K562 (cell line): Measurements from ENCODE around the gene UBE2S. TPM values are rescaled to one million over a fixed set of nuclear protein-coding genes. Genes with fewer than 3 reads are reported as not detected.

Experiments used
- ATAC-seq: fragments of 200-7000 bp; cut with Tn5 transposase; 3 replicates; pipeline ENCODE4 v1.9.1; 2020; ENCODE audit warnings: moderate library complexity
- BruUV-seq: library from RNA; stranded (reverse); fragments of 400-500 nt; replicated peaks from 2 replicates; lab custom pipeline; 2021; lab: Mats Ljungman, UMichigan
- CTCF ChIA-PET: fragments of 300-600 bp; formaldehyde crosslinking; extraction: SDS; loops from one replicate; lab custom pipeline; 2021; ENCODE audit warnings: low intra/inter-chr PET ratio; lab: Yijun Ruan, JAX
- POLR2A ChIA-PET: fragments of 300-600, 350-650 bp; sonication (Branson Sonifier 250); formaldehyde crosslinking; extraction: SDS; loops from one replicate; lab custom pipeline; 2021; ENCODE audit warnings: antibody characterized with exemption, inconsistent platforms; lab: Yijun Ruan, JAX
- DNase-seq, 4 experiments: peaks; one replicate each; pipeline versions ENCODE4 v3.0.0 to v3.0.0-alpha.2; 2011 to 2018; ENCODE audit warnings: low spot score in 3 of 4, mixed read lengths in 3 of 4; ENCODE audit errors: extremely low read depth in 1 of 4
- FAIRE-seq: peaks from 2 replicates; lab custom pipeline; 2011; peaks lifted over from hg19 to GRCh38; lab: Jason Lieb, UNC
- H2AFZ ChIP-seq: 2 replicates; pipeline ENCODE4 v1.6.0; 2011; ENCODE audit warnings: low read depth, low read length, control low read depth, inconsistent platforms
- H3K27ac ChIP-seq: fragments of 200-600 bp; 3 replicates; pipeline ENCODE4 v1.8.0; 2011; ENCODE audit warnings: low read depth, mild to moderate bottlenecking, control low read depth, inconsistent platforms, low read length, moderate library complexity, mixed read lengths; ENCODE audit errors: extremely low read depth
- H3K27me3 ChIP-seq, 2 experiments: fragments of 300-600 bp in 1 of 2; 2 replicates in 1 of 2; 3 replicates in 1 of 2; pipeline versions ENCODE4 v1.6.0 to v1.8.0; 2011; ENCODE audit warnings: inconsistent platforms in 2 of 2, low read length in 2 of 2, mild to moderate bottlenecking in 1 of 2, mixed read lengths in 1 of 2, moderate library complexity in 1 of 2; ENCODE audit not compliant: control insufficient read depth in 2 of 2, insufficient read depth in 2 of 2
- H3K36me3 ChIP-seq: fragments of 300-600 bp; 3 replicates; pipeline ENCODE4 v1.8.0; 2011; ENCODE audit warnings: mild to moderate bottlenecking, low read length, inconsistent platforms; ENCODE audit not compliant: control insufficient read depth, insufficient read depth
- H3K4me1 ChIP-seq, 2 experiments: fragments of 200-600 bp in 1 of 2; replicated peaks in 1 of 2; 2 replicates in 1 of 2; 3 replicates in 1 of 2; pipeline versions ENCODE4 v1.5.1 to v1.8.0; 2011; ENCODE audit warnings: inconsistent platforms in 2 of 2, low read length in 2 of 2, mild to moderate bottlenecking in 1 of 2, mixed read lengths in 1 of 2, moderate library complexity in 1 of 2; ENCODE audit not compliant: control insufficient read depth in 2 of 2, insufficient read depth in 2 of 2
- H3K4me2 ChIP-seq: 2 replicates; pipeline ENCODE4 v1.6.1; 2011; ENCODE audit warnings: low read length, control low read depth, inconsistent platforms, mixed read lengths; ENCODE audit not compliant: insufficient read depth
- H3K4me3 ChIP-seq: fragments of 200-600 bp; sonication (generic), shearing (Covaris generic); 2 replicates; pipeline ENCODE4 v1.5.1; 2016; ENCODE audit warnings: control low read depth, inconsistent platforms
- H3K79me2 ChIP-seq: fragments of 200-600 bp; 3 replicates; pipeline ENCODE4 v1.8.0; 2011; ENCODE audit warnings: low read length, inconsistent platforms; ENCODE audit not compliant: control insufficient read depth, insufficient read depth
- H3K9ac ChIP-seq, 2 experiments: 2 replicates each; pipeline versions ENCODE4 v1.6.0 to v1.6.1; 2011; ENCODE audit warnings: low read depth in 2 of 2, low read length in 2 of 2, control low read depth in 1 of 2, inconsistent platforms in 1 of 2, mild to moderate bottlenecking in 1 of 2, mixed read lengths in 1 of 2; ENCODE audit not compliant: insufficient read depth in 1 of 2
- H3K9me1 ChIP-seq: one replicate; pipeline ENCODE4 v1.6.0; 2011; ENCODE audit warnings: inconsistent platforms, mild to moderate bottlenecking, low read length, moderate library complexity; ENCODE audit not compliant: control insufficient read depth, insufficient read depth
- H3K9me3 ChIP-seq: replicated peaks from 2 replicates; pipeline ENCODE4 v1.5.1; 2011; ENCODE audit warnings: low read depth, low read length, inconsistent platforms; ENCODE audit not compliant: control insufficient read depth, insufficient read depth
- H4K20me1 ChIP-seq: replicated peaks from 2 replicates; pipeline ENCODE4 v1.6.1; 2011; ENCODE audit warnings: low read length, inconsistent platforms, mixed read lengths; ENCODE audit not compliant: control insufficient read depth, insufficient read depth
- CBFB ChIP-seq: sonication (generic); formaldehyde crosslinking; IDR thresholded peaks from 2 replicates; pipeline ENCODE4 v1.4.0; 2020; ENCODE audit warnings: mild to moderate bottlenecking, missing genetic modification reagents
- CEBPB ChIP-seq: fragments of 450-650 bp; IDR thresholded peaks from 2 replicates; pipeline ENCODE4 v1.6.1; 2016; ENCODE audit warnings: missing genetic modification characterization, missing compliant biosample characterization
- E2F4 ChIP-seq: sonication (generic); formaldehyde crosslinking; IDR thresholded peaks from 2 replicates; pipeline ENCODE4 v1.8.0; 2022; ENCODE audit warnings: mild to moderate bottlenecking, low read depth, missing genetic modification reagents
- E4F1 ChIP-seq: fragments of 250-450 bp; sonication (Bioruptor Pico); IDR thresholded peaks from 2 replicates; pipeline ENCODE4 v1.5.0; 2021; ENCODE audit warnings: mild to moderate bottlenecking, borderline replicate concordance
- EP300 ChIP-seq: IDR thresholded peaks from 2 replicates; pipeline ENCODE4 v1.6.1; 2012; ENCODE audit warnings: low read length, improper control_type of control experiment
- HNRNPUL1 ChIP-seq: fragments of 200-400 bp; formaldehyde crosslinking; IDR thresholded peaks from 2 replicates; pipeline ENCODE4 v1.6.1; 2017; ENCODE audit warnings: low read length
- MAFG ChIP-seq: fragments of 450-650 bp; conservative IDR thresholded peaks from 2 replicates; pipeline ENCODE4 v1.6.1; 2016; ENCODE audit warnings: missing genetic modification characterization, missing compliant biosample characterization
- NCOA1 ChIP-seq: fragments of 450-650 bp; IDR thresholded peaks from 2 replicates; pipeline ENCODE4 v1.6.1; 2016; ENCODE audit warnings: low read depth
- NFE2L1 ChIP-seq: fragments of 450-650 bp; IDR thresholded peaks from 2 replicates; pipeline ENCODE4 v1.6.1; 2016; ENCODE audit warnings: missing genetic modification characterization, low read depth, mild to moderate bottlenecking, missing compliant biosample characterization, moderate library complexity, borderline replicate concordance
- NUFIP1 ChIP-seq: fragments of 450-650 bp; IDR thresholded peaks from 2 replicates; pipeline ENCODE4 v1.6.1; 2018; ENCODE audit not compliant: partially characterized antibody
- RBM17 ChIP-seq: fragments of 200-400 bp; formaldehyde crosslinking; IDR thresholded peaks from 2 replicates; pipeline ENCODE4 v1.6.1; 2017; ENCODE audit warnings: low read depth, mild to moderate bottlenecking, low read length, borderline replicate concordance
- SMC3 ChIP-seq: conservative IDR thresholded peaks from 2 replicates; pipeline ENCODE4 v1.6.1; 2011; ENCODE audit warnings: low read depth, low read length, improper control_type of control experiment; ENCODE audit not compliant: insufficient read depth
- TAL1 ChIP-seq: fragments of 450-650 bp; IDR thresholded peaks from 2 replicates; pipeline ENCODE4 v1.6.1; 2016; ENCODE audit warnings: mild to moderate bottlenecking
- ZBTB7A ChIP-seq: IDR thresholded peaks from 2 replicates; pipeline ENCODE4 v1.6.1; 2011; ENCODE audit warnings: low read depth, mild to moderate bottlenecking, low read length, moderate library complexity, borderline replicate concordance; ENCODE audit not compliant: control insufficient read depth
- ZNF121 ChIP-seq: sonication (generic); formaldehyde crosslinking; conservative IDR thresholded peaks from 2 replicates; pipeline ENCODE4 v1.8.0; 2022; ENCODE audit warnings: missing genetic modification reagents
- ZNF57 ChIP-seq: fragments of 450-650 bp; formaldehyde crosslinking; IDR thresholded peaks from 2 replicates; pipeline ENCODE4 v1.4.0; 2020; ENCODE audit warnings: mild to moderate bottlenecking, moderate library complexity
- whole genome bisulfite sequencing: fragments of 100-300 bp; shearing (Covaris generic); methylation state at CpG from one replicate; pipeline ENCODE4 v1.1.6; 2016; ENCODE audit warnings: low coverage, mixed read lengths; ENCODE audit not compliant: insufficient coverage; ENCODE audit errors: missing lambda C conversion rate; 5-methylcytosine and 5-hydroxymethylcytosine counted together
- in situ Hi-C: fragments of 300-500 bp; cut with MboI; formaldehyde crosslinking; loops from 4 replicates; pipeline ENCODE4 v1.15.0; 2018; ENCODE audit warnings: inconsistent platforms, mixed read lengths
- intact Hi-C: fragments of 100-400 bp; cut with micrococcal nuclease; formaldehyde crosslinking; loops from 2 replicates; pipeline ENCODE4 v1.14.2; 2022
- polyA plus RNA-seq, 8 experiments: library from polyadenylated mRNA; depleted of rRNA in 4 of 8; stranded (reverse) in 5 of 8; unstranded in 3 of 8; fragments of >200 nt; fragmentation: Nextera tagmentation in 2 of 8; fragmentation: Illumina TruSeq in 1 of 8; extraction: Ambion mirVana in 2 of 8; extraction: Trizol in 1 of 8; gene quantifications; 2 replicates each; pipeline versions ENCODE4 v1.2.1 to v1.2.3, GENCODE V29; 2011 to 2014; ENCODE audit warnings: inconsistent platforms in 1 of 8, missing spikeins in 1 of 8
- total RNA-seq, 7 experiments: library from RNA; depleted of rRNA in 6 of 7; stranded (reverse); fragments of >200 nt in 6 of 7; fragmentation: Illumina TruSeq in 2 of 7; extraction: Trizol in 2 of 7; gene quantifications; 2 replicates each; pipeline versions ENCODE4 v1.2.1 to v1.2.3, GENCODE V29; 2011 to 2021; ENCODE audit warnings: low replicate concordance in 1 of 7
- TF ChIP-seq, protein P1 (sequence below): fragments of 250-450 bp; sonication (Bioruptor Pico); IDR thresholded peaks from 2 replicates; pipeline ENCODE4 v1.9.0; 2021; ENCODE audit warnings: mild to moderate bottlenecking

UBE2S gene
- total and polyA plus RNA-seq, 9 of the 15 experiments (the other 6 are each of a cell fraction or from before 2014, with no cell fraction given), result 1.5 to 1,305 (median 157) TPM

DNA sequence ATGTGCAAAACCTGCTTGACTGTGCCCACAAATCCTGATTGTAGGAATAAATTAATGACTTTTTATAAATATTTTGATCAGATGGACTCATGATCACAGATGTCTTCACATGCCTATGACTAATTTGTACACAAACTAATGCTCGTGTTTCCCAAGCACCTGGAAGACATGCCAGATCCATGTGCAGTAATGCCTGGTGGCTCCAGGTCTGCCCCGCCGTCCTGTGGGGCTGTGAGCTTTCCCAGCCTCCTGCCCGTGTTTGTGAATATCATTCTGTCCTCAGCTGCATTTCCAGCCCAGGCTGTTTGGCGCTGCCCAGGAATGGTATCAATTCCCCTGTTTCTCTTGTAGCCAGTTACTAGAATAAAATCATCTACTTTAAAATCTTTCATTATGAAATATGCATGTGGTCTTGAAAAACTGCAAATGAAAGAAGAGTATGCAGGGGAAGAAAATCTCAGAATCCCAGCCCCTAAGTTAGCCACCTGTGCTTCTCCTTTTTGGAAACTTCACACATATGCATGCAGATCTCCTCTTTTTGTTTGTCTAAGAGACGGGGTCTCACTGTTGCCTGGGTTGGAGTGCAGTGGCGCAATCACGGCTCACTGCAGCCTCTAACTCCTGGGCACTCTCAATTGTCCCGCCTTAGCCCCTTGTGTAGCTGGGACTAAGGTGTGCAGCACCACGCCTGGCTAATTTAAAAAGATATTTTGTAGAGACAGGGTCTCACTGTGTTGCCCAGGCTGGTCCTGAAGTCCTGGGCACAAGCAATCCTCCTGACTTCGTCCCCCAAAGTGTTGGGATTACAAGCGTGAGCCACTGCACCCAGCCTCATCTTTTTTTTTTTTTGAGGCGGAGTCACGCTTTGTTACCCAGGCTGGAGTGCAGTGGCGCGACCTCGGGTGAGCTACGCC, 15.6 kb downstream of the UBE2S start:
- Histone ChIP-seq H3K4me1 (peaks cover 43 to 55% of the 10 kb centered on the region in 2 experiments), H2AFZ (no peak overlapping the region), H3K27me3 (no peaks in the 10 kb centered on the region), H3K4me3 (no peak overlapping the region), H3K9me1 (peaks cover 19% of the 10 kb centered on the region), H4K20me1 (peaks cover 45% of the 10 kb centered on the region), H3K9me3 (no peaks in the 10 kb centered on the region), H3K27ac (no peak overlapping the region), H3K36me3 (peaks cover 45% of the 10 kb centered on the region), H3K4me2 (no peak overlapping the region), H3K9ac (no peak overlapping the region), H3K79me2 (peaks cover 30% of the 10 kb centered on the region)
- DNase-seq (no peak), ATAC-seq (no peak), FAIRE-seq (no peak)
- in situ Hi-C loops (no loop called here), intact Hi-C loops (no loop called here)
- ChIA-PET CTCF (no interaction called here), POLR2A (interaction anchor here (0.6 to 12.9 kb wide), 3 partner anchors 7 to 95 kb away, joined by 3 to 195 read pairs (median 97); partner anchors contain the start of gene UBE2S)
- no TSS peak for BruUV-seq
- WGBS, result 54% methylated on average over 15 of the region's 18 CpGs
- TF ChIP-seq HNRNPUL1, result no peak
- no peak for TF ChIP-seq NCOA1
- TF ChIP-seq MAFG (tag), result no peak
- TF ChIP-seq CBFB (CRISPR knock-in tag), result no peak
- TF ChIP-seq NUFIP1, result no peak
- no peak for TF ChIP-seq ZNF57 (CRISPR knock-in tag)
- no peak for TF ChIP-seq ZBTB7A
- no peak for TF ChIP-seq NFE2L1 (tag)
- TF ChIP-seq CEBPB (tag), result peak; percentile 50; the same call in 1 of the 2 replicates
- TF ChIP-seq, protein P1, sequence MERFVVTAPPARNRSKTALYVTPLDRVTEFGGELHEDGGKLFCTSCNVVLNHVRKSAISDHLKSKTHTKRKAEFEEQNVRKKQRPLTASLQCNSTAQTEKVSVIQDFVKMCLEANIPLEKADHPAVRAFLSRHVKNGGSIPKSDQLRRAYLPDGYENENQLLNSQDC (CRISPR knock-in tag), result no peak
- no peak for TF ChIP-seq RBM17
- TF ChIP-seq EP300, result no peak
- TF ChIP-seq TAL1, result no peak
- TF ChIP-seq SMC3, result no peak
- no peak for TF ChIP-seq E2F4 (CRISPR knock-in tag)
- peak; percentile 82 for TF ChIP-seq ZNF121 (CRISPR knock-in tag)
- TF ChIP-seq E4F1 (CRISPR knock-in tag), result no peak
